PC-3 (cell line): ENCODE data around the gene FAM13A. TPM values are rescaled to one million over a fixed set of nuclear protein-coding genes. Genes with fewer than 3 reads are reported as not detected.
A peak's percentile ranks its signal among the peaks of the same experiment; 100 is the strongest.

ENCODE experiments used
- ATAC-seq: fragments of 200-7000 bp; cut with Tn5 transposase; 2 replicates; pipeline ENCODE4 v1.9.1; 2020; ENCODE audit warnings: mild to moderate bottlenecking, moderate library complexity
- BruUV-seq: library from RNA; stranded (reverse); fragments of 400-500 nt; replicated peaks from 2 replicates; lab custom pipeline; 2021; lab: Mats Ljungman, UMichigan
- CTCF ChIA-PET: fragments of 300-600 bp; sonication (Branson Sonifier 250); formaldehyde crosslinking; loops from one replicate; lab custom pipeline; 2022; ENCODE audit warnings: antibody characterized with exemption; lab: Charles Lee
- POLR2A ChIA-PET: fragments of 300-600 bp; sonication (Branson Sonifier 250); formaldehyde crosslinking; loops from one replicate; lab custom pipeline; 2022; ENCODE audit warnings: antibody characterized with exemption; ENCODE audit not compliant: unreplicated experiment; lab: Charles Lee
- DNase-seq: peaks from one replicate; pipeline ENCODE4 v3.0.0-alpha.2; 2015
- H2AFZ ChIP-seq: fragments of 300-600 bp; sonication (generic); 2 replicates; pipeline ENCODE4 v1.6.0; 2016; ENCODE audit warnings: antibody characterized with exemption, low read length
- H3F3A ChIP-seq: fragments of 300-600 bp; sonication (generic); one replicate; pipeline ENCODE4 v1.6.0; 2017; ENCODE audit warnings: antibody characterized with exemption, low read length, control low read depth, mild to moderate bottlenecking; ENCODE audit not compliant: unreplicated experiment
- H3K27ac ChIP-seq: fragments of 300-600 bp; sonication (generic); 2 replicates; pipeline ENCODE4 v1.5.1; 2016; ENCODE audit warnings: mild to moderate bottlenecking, low read length
- H3K27me3 ChIP-seq: fragments of 300-600 bp; sonication (generic); 2 replicates; pipeline ENCODE4 v1.6.1; 2016; ENCODE audit warnings: low read length, mixed read lengths
- H3K36me3 ChIP-seq: fragments of 300-600 bp; sonication (generic); 2 replicates; pipeline ENCODE4 v1.6.1; 2016; ENCODE audit warnings: low read depth, mixed run types, low read length, mixed read lengths
- H3K4me1 ChIP-seq: fragments of 300-600 bp; sonication (generic); 2 replicates; pipeline ENCODE4 v1.5.1; 2016; ENCODE audit warnings: low read length; ENCODE audit not compliant: insufficient read depth
- H3K4me2 ChIP-seq: fragments of 300-600 bp; sonication (generic); 2 replicates; pipeline ENCODE4 v1.6.0; 2016; ENCODE audit warnings: low read length
- H3K4me3 ChIP-seq: fragments of 300-600 bp; sonication (generic); 2 replicates; pipeline ENCODE4 v1.5.1; 2016; ENCODE audit warnings: mild to moderate bottlenecking, low read length, mixed read lengths
- H3K79me2 ChIP-seq: fragments of 300-600 bp; sonication (generic); 2 replicates; pipeline ENCODE4 v1.6.1; 2017; ENCODE audit warnings: low read length, mixed read lengths
- H3K9ac ChIP-seq: fragments of 300-600 bp; sonication (generic); 2 replicates; pipeline ENCODE4 v1.6.0; 2016; ENCODE audit warnings: mild to moderate bottlenecking, low read length
- H3K9me2 ChIP-seq: fragments of 300-600 bp; sonication (generic); replicated peaks from 2 replicates; pipeline ENCODE4 v1.6.1; 2016; ENCODE audit warnings: mixed run types, low read length, mixed read lengths
- H3K9me3 ChIP-seq: fragments of 300-600 bp; sonication (generic); 2 replicates; pipeline ENCODE4 v1.6.1; 2016; ENCODE audit warnings: low read length, mixed read lengths
- H4K20me1 ChIP-seq: fragments of 300-600 bp; sonication (generic); 2 replicates; pipeline ENCODE4 v1.6.1; 2016; ENCODE audit warnings: low read length, mixed read lengths
- CTCF ChIP-seq: fragments of 300-600 bp; sonication (generic); conservative IDR thresholded peaks from 2 replicates; pipeline ENCODE4 v1.5.1; 2017; ENCODE audit warnings: antibody characterized with exemption, low read depth, mild to moderate bottlenecking, low read length
- EZH2 ChIP-seq: fragments of 300-600 bp; sonication (generic); IDR thresholded peaks from one replicate; pipeline ENCODE4 v1.6.1; 2017; ENCODE audit warnings: antibody characterized with exemption, mild to moderate bottlenecking, low read length; ENCODE audit not compliant: unreplicated experiment
- EZH2phosphoT487 ChIP-seq: fragments of 300-600 bp; sonication (generic); IDR thresholded peaks from 2 replicates; pipeline ENCODE4 v1.6.1; 2018; ENCODE audit warnings: mild to moderate bottlenecking, antibody characterized with exemption, low read length, borderline replicate concordance
- intact Hi-C: fragments of 100-400 bp; cut with micrococcal nuclease; formaldehyde crosslinking; loops from 2 replicates; pipeline ENCODE4 v1.9.0; 2023
- total RNA-seq: library from RNA; depleted of rRNA; stranded (reverse); fragments of >200 nt; gene quantifications from 2 replicates; pipeline ENCODE4 v1.2.3, GENCODE V29; 2014

The FAM13A gene
- total RNA-seq, 1 experiment from 2014 or later: 8.6 TPM

GRCh38 chr4:88786011-88786410 lies 271.0 kb downstream of the FAM13A start:
- no peaks in the 10 kb centered on the region for H4K20me1 ChIP-seq
- H3K36me3 ChIP-seq: no peaks in the 10 kb centered on the region
- no peak overlapping the region for H3K4me2 ChIP-seq
- H3K9me2 ChIP-seq: no peaks in the 10 kb centered on the region
- no peak overlapping the region for H3K27ac ChIP-seq
- POLR2A ChIA-PET: no interaction called here
- H3F3A ChIP-seq: no peaks in the 10 kb centered on the region
- H3K4me1 ChIP-seq: peaks cover 4% of the 10 kb centered on the region; the same call in 1 of the 2 replicates
- H3K9me3 ChIP-seq: no peaks in the 10 kb centered on the region
- ATAC-seq: no peak
- H3K27me3 ChIP-seq: no peaks in the 10 kb centered on the region
- no peak for TF ChIP-seq EZH2phosphoT487
- TF ChIP-seq CTCF: no peak
- no peak for TF ChIP-seq EZH2
- H3K9ac ChIP-seq: no peak overlapping the region
- CTCF ChIA-PET: no interaction called here
- H3K79me2 ChIP-seq: no peaks in the 10 kb centered on the region
- no TSS peak for BruUV-seq
- H2AFZ ChIP-seq: no peak overlapping the region
- H3K4me3 ChIP-seq: no peak overlapping the region
- DNase-seq: no peak
- intact Hi-C loops: no loop called here

GRCh38 chr4:88780389-88780788 lies 276.6 kb downstream of the FAM13A start:
- ATAC-seq: peak; percentile 80
- H3K9me2 ChIP-seq: no peaks in the 10 kb centered on the region
- no TSS peak for BruUV-seq
- H3K9ac ChIP-seq: 0 out of 2 replicates have a peak overlapping the region, but pooled peaks have one; percentile 25
- peaks cover 28% of the 10 kb centered on the region for H3K4me1 ChIP-seq
- CTCF ChIA-PET: interaction anchor here (0.5 kb wide), 1 partner anchor 28 kb away, joined by 3 read pairs; no protein-coding TSS in a partner anchor
- peak overlapping the region; percentile 32; the same call in 1 of the 2 replicates for H3K4me3 ChIP-seq
- POLR2A ChIA-PET: no interaction called here
- H2AFZ ChIP-seq: no peak overlapping the region
- peak; percentile 12 for DNase-seq
- peak overlapping the region; percentile 72 for H3K4me2 ChIP-seq
- peak overlapping the region; percentile 85 for H3K27ac ChIP-seq
- TF ChIP-seq CTCF (no peak), EZH2 (no peak), EZH2phosphoT487 (no peak)
- H3F3A ChIP-seq: no peaks in the 10 kb centered on the region
- H3K36me3 ChIP-seq: no peaks in the 10 kb centered on the region
- intact Hi-C loops: no loop called here
- no peaks in the 10 kb centered on the region for H3K27me3 ChIP-seq
- H3K9me3 ChIP-seq: no peaks in the 10 kb centered on the region
- no peaks in the 10 kb centered on the region for H3K79me2 ChIP-seq
- H4K20me1 ChIP-seq: no peaks in the 10 kb centered on the region

- H3K9me2 ChIP-seq: no peaks in the 10 kb centered on the region
- H3F3A ChIP-seq: no peaks in the 10 kb centered on the region
- no peaks in the 10 kb centered on the region for H3K27me3 ChIP-seq
- H3K4me3 ChIP-seq: peak overlapping the region; percentile 35; the same call in 1 of the 2 replicates
- no peaks in the 10 kb centered on the region for H3K9me3 ChIP-seq
- H3K27ac ChIP-seq: peak overlapping the region; percentile 85
- H3K36me3 ChIP-seq: no peaks in the 10 kb centered on the region
- H3K4me2 ChIP-seq: peak overlapping the region; percentile 72
- no peak overlapping the region for H2AFZ ChIP-seq
- H4K20me1 ChIP-seq: no peaks in the 10 kb centered on the region
- DNase-seq: peak; percentile 90
- CTCF ChIA-PET: no interaction called here
- TF ChIP-seq EZH2: no peak
- no peak for TF ChIP-seq EZH2phosphoT487
- TF ChIP-seq CTCF: no peak
- no TSS peak for BruUV-seq
- peaks cover 28% of the 10 kb centered on the region for H3K4me1 ChIP-seq
- ATAC-seq: peak; percentile 70
- intact Hi-C loops: no loop called here
- H3K9ac ChIP-seq: peak overlapping the region; percentile 59
- POLR2A ChIA-PET: no interaction called here
- no peaks in the 10 kb centered on the region for H3K79me2 ChIP-seq
Observed at GRCh38 chr4:88779431-88779830, 277.6 kb downstream of the FAM13A start.
